Measurements from ENCODE around the gene HPD. TPM values are rescaled to one million over a fixed set of nuclear protein-coding genes. Genes with fewer than 3 reads are reported as not detected.
"Not testable (repeated sequence)": the region's sequence is repeated elsewhere in the genome, so short reads cannot be mapped to it uniquely, and the experiment has no call there.

The HPD gene
- total RNA-seq, 2 experiments from 2014 or later, result not detected

DNA sequence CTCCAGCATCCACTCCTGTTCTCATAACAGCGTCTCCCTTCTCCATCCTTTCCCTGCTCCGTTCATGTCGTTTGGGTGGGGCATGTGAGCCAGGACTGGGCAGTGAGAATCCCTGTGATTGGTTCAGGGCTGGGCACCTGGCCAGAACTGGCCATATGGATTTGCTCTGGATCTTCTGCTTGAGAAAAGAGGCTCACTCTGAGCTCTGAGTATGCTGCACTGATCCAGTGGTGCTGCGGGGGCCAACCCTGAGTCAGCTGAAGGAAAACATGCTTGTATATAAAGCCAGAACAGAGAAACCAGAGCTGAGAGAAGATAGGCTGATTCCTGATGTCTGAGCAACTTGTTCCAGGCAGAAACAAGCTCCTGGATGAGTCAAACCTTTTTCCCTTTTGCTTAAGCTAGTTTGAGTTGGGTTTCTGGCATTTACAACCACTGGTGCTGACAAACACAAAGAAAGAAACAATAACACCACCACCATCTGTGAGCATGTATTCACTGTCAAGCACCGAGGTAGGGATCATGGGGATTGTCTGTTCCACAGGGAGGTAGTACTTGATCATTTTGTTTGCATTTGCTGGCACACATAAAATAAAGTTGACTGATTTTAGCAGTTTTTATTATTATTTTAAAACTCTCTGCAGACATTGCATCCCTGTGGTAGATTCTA, 14.0 kb upstream of the HPD start:
- ChIA-PET POLR2A (no interaction called here), CTCF (no interaction called here)

DNA sequence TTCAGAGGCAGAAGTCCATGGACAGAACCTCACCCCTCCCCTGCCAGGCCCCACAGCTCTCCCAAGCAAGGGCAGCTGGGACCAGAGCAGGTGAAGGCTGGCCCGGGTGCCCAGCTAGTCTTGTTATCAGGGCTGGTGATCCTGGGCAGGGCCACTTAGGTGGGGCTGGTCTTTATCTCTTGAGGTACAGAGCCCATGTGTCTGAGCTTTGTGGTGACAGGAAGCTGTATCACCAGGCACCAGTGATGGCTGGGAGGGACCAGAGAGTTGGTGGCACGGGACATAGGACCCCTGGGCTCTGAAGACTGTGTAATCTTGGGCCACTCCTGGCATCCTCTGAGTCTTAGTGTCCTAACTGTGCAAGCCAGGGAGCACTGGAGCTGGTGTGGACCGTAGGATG, 12.8 kb upstream of the HPD start:
- ChIA-PET POLR2A (no interaction called here), CTCF (no interaction called here)

DNA sequence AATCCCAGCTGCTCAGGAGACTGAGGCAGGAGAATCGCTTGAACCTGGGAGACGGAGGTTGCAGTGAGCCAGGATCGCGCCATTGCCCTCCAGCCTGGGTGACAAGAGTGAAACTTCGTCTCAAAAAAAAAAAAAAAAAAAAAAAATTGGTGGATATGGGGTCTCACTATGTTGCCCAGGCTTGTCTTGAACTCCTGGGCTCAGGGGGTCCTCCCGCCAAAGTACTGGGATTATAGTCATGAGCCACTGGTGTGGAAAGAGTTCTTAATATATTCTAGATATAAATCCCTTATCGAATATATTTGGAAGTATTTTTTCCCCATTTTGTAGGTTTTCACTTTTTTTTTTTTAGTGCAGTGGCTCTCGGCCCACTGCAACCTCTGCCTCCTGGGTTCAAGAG, 10.6 kb upstream of the HPD start:
- POLR2A ChIA-PET, result not testable (repeated sequence)
- CTCF ChIA-PET, result interaction anchor here (1.2 kb wide), 1 partner anchor 57 kb away, joined by 3 read pairs; no protein-coding TSS in a partner anchor

DNA sequence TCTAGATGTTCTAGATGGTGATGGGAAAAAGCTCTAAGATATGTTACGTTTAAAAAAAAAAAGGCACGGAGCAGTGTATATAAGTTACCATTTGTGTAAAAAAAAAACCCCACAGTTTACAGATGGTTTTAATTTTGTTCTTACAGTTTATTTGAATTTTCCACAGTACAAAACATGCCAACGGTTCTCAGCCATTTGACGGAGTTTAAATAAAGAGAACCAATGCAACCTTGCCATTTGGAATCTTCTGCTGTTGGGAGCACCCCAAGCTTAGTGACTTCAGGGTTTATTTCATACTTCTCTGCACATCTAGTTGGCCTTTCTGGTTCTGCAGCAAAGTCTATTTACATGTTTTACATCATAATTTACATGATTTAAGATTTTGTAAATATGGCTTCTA, 7.7 kb upstream of the HPD start:
- CTCF ChIA-PET, result interaction anchor here (0.6 kb wide), 1 partner anchor 241 kb away, joined by 3 read pairs; no protein-coding TSS in a partner anchor
- POLR2A ChIA-PET, result no interaction called here

DNA sequence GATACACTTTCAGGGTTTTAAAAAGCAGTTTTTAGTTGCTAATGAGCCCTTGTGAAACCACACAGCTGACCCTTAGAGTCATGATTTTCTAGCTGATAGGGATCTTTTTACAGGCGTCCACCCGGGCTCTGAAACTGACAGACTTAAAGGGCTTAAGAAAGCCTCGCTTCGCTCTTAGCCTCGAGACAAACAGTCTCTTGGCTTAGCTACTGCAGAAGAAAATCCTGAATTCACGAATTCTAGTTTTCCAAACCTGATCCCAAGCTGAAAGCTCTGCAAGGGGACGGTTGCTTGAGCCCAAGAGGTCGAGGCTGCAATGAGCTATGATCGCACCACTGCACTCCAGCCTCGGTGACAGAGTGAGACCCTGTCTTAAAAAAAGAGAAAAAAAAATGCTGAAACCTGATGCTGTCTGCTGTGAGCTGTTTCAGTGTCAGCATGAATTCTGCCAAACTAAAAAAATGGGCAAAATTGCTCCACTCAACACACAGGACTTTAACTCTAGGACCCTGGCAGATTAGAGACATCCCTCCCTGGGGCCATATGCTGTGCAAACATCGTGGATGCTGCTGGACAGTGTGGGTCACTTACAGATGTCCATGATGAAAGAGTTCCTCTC, 3.1 kb upstream of the HPD start:
- ChIA-PET CTCF (interaction anchor here (0.6 kb wide), 1 partner anchor 19 kb away, joined by 4 read pairs; no protein-coding TSS in a partner anchor), POLR2A (no interaction called here)

DNA sequence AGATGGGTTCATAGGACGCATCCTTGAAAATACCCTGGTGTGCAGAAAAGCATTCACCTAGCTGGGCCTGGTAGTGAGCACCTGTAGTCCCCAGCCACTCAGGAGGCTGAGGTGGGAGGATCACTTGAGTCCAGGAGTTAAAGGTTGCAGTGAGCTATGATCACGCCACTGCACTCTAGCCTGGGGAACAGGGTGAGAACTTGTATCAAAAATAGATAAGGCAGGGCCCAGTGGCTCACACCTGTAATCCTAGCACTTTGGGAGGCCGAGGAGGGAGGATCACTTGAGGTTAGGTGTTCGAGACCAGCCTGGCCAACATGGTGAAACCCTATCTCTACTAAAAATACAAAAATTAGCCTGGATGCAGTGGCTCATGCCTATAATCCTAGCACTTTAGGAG, 2.0 kb upstream of the HPD start:
- CTCF ChIA-PET, POLR2A ChIA-PET: not testable (repeated sequence)

DNA sequence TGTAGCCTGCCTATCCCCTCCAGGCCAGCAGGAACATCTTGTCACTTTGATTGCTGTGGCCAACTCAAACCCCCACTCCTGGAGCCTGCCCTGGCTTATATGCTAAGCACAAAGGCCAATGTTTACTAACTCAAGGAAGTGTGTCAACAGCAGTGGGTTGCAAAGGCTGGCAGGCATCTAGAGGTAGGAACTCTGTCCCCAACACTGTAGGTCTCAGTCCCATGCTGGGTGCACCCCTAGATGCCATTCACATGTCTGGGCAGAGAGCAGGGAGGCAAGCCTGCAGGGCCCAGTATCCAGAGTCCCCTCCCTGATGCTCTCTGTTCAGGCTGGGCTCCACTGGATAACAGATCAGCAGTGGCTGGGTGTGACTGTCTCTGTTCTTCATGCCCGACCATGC, 1.6 kb upstream of the HPD start:
- ChIA-PET CTCF (no interaction called here), POLR2A (no interaction called here)

DNA sequence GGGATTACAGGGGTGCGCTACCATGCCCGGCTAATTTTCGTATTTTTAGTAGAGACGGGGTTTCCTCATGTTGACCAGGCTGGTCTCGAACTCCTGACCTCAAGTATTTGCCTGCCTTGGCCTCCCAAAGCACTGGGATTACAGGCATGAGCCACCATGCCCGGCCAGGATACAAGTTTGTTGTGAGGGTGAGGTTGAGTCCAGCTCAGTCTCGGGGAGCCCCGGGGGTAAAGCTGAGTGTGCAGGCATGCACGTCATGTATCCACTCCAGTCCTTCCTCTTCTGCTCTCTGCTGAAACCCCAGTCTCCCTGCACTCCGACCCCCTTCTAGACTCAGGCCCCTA, 369 bp downstream of the HPD start:
- ChIA-PET POLR2A (no interaction called here), CTCF (interaction anchor here (0.6 kb wide), 1 partner anchor 165 kb away, joined by 3 read pairs; no protein-coding TSS in a partner anchor)

DNA sequence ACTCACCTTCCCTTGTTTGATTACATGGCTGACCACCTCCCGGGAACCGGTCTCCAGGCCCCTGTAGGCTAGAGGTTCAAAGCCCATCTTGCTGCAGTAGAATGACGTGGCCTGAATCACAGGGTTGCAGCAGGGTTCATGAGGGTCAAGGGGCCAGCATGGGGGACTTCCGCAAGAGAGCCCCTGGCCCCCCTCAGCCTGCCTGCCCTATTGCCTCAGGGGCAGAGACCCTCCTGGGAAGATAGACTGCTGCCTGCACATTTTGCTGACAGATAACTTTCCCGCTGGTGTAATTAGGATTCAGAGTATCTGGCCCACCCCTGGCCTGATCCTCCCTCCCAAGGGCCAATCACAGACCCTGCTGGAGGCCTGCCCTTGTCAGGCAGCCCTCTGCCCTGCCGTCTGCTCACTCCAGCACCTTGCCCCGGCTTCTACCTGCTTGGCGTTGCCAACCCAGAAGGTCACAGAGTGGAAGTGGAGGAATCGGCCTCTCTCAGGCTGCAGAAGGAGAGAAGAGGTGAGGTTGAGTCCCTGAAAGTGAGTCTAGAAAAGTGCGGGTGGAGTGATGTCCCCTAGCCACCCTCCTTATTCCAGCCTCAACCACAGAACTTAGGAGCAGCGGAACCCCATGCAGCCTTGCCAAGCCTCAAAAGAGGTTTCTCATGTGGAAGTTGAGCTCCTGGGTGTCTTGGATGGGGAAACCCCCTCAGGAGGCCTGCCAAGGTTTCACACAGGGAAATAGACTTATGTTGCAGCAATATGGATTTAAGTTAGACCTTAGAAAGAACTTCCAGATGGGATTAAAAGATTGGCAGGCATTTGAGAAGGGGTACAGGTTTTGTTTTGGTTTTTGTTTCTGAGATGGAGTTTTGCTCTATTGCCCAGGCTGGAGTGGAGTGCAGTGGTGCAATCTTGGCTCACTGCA, 1.1 kb downstream of the HPD start:
- POLR2A ChIA-PET, result no interaction called here
- CTCF ChIA-PET, result no interaction called here

DNA sequence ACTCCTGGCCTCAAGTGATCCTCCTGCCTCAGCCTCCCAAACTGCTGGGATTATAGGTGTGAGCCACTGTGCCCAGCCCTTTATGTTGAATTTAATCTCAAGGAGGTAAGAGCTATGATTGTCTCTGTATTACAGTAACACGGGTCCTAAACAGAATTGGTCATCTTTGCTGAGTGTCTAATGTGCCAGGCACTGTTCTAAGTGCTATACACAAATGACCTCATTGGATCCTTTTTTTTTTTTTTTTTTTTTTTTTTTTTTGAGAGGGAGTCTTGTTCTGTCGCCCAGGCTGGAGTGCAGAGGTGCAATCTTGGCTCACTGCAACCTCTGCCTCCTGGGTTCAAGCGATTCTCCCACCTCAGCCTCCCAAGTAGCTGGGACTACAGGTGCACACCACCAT, 6.3 kb downstream of the HPD start:
- CTCF ChIA-PET, result interaction anchor here (0.6 to 0.7 kb wide), 3 partner anchors 188 to 420 kb away, joined by 3 to 5 read pairs (median 3); no protein-coding TSS in a partner anchor
- POLR2A ChIA-PET, result not testable (repeated sequence)

DNA sequence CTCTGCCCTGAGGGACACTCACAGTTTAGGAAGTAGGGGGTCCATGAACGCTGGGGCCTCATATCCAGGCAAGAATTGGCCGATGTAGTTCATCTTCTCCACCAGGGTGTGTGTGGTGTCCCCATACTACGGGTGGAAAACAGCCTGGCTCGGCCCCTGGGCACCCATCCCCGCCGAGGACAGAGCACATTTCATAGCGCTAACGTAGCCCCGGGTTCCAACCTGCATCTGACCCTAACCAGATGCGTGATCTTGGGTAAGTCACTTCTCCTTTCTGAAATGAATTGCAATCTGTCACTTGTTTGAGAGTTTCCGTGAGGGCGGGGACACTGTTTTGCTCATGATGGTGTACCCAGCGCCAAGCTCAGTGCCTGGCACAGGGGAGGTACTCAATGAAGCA, 9.0 kb downstream of the HPD start:
- ChIA-PET POLR2A (no interaction called here), CTCF (interaction anchor here (0.7 kb wide), 1 partner anchor 99 kb away, joined by 4 read pairs; no protein-coding TSS in a partner anchor)

DNA sequence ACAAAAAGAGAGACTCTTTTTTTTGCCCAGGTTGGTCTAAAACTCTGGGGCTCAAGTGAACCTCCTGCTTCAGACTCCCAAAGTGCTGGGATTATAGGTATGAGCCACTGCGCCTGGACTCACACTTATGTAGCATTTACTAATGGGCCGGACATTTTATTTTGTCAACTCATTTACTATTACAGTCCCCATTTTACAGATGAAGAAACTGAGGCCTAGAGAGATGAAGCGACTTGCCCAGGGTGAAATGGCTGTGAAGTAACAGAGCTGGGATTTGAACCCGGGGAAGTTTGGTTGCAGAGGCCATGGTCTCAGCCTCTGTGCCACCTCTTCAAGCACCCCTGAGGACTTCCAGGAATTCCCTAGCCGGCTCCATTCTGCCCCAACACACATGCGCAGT, 9.4 kb downstream of the HPD start:
- ChIA-PET POLR2A (no interaction called here), CTCF (no interaction called here)

DNA sequence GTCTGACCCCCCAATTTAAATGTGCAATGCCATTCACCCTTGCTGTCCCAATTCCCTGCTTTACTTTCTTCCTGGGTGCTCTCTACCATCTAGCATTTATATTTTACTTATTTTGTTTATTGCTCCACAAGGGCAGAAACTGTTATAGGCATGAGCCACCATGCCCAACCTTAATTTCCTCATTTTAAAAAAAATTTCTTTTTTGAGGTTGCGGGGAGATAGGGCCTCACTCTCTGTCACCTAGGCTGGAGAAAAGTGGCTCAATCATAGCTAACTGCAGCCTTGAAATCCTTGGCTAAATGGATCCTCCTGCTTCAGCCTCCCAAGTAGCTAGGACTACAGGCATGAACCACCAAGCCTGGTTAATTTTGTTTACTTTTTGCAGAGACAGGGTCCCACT, 13.0 kb downstream of the HPD start:
- ChIA-PET CTCF (no interaction called here), POLR2A (no interaction called here)

DNA sequence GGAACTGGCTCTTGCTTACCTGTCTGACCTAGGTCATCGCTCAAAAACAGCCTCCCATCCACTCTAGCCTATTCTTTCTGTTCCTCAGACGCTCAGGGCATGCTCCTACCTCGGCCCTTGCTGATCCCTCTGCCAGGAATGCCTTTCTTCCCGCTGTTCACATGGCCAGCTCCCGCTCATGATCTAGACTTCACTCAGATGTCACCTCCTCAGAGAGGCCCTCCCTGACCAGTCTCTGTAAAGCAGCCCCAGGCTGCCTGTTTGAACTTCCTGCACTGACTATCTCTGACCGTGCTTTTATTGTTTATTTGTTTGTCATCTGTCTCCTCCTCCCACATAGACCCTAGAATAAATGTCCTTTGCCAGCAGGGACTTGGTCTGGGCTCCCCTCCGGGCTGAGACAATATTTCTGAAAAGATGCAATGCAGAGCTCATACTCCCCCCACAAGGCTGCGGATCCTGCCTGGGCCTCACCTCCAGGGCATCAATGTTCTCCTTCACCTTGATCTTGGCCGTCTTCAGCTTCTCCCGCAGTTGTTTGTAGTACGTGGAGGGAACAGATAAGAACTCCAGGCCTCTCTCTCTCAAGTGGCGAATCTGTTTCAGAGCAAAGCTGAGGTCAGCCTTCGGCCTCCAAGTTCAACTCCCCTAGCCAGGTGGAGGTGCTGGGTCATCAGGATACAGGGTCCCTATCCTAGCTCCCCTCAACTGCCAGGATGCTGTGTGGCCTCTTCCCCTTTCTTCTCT, 15.2 kb downstream of the HPD start:
- ChIA-PET CTCF (interaction anchor here (0.7 to 1.0 kb wide), 3 partner anchors 9 to 621 kb away, joined by 3 to 6 read pairs (median 3); no protein-coding TSS in a partner anchor), POLR2A (no interaction called here)

DNA sequence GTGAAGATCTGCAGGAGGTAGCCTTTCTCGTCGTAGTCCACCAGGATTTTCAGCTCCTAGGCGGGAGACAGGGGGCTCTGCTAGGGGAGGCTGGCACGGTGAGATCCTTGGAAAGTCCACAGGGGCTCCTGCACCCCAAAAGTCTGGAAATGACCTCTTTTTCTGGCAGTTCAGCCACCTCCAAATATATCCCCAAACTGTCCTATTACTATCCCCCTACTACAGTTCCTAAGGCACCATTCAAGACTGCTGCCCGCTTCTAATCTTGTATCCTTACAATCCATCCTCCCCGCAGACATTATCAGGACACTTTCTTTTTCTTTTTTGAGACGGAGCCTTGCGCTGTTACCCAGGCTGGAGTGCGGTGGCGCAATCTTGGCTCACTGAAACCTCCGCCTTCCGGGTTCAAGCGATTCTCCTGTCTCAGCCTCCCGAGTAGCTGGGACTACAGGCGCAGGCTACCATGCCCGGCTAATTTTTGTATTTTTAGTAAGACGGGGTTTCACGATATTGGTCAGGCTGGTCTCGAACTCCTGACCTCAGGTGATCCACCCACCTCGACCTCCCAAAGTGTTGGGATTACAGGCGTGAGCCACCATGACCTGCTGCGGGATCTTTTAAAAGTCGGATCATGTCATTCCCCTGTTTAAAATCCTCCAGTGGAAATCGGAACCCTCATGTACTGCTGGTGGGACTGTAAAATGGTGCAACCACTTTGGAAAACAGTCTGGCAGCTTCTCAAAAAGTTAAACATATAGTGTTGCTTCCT, 18.5 kb downstream of the HPD start:
- POLR2A ChIA-PET, result interaction anchor here (0.6 kb wide), 1 partner anchor 190 kb away, joined by 6 read pairs; no protein-coding TSS in a partner anchor
- CTCF ChIA-PET, result interaction anchor here (0.7 to 1.2 kb wide), 2 partner anchors 10 to 44 kb away, joined by 3 to 4 read pairs; no protein-coding TSS in a partner anchor

DNA sequence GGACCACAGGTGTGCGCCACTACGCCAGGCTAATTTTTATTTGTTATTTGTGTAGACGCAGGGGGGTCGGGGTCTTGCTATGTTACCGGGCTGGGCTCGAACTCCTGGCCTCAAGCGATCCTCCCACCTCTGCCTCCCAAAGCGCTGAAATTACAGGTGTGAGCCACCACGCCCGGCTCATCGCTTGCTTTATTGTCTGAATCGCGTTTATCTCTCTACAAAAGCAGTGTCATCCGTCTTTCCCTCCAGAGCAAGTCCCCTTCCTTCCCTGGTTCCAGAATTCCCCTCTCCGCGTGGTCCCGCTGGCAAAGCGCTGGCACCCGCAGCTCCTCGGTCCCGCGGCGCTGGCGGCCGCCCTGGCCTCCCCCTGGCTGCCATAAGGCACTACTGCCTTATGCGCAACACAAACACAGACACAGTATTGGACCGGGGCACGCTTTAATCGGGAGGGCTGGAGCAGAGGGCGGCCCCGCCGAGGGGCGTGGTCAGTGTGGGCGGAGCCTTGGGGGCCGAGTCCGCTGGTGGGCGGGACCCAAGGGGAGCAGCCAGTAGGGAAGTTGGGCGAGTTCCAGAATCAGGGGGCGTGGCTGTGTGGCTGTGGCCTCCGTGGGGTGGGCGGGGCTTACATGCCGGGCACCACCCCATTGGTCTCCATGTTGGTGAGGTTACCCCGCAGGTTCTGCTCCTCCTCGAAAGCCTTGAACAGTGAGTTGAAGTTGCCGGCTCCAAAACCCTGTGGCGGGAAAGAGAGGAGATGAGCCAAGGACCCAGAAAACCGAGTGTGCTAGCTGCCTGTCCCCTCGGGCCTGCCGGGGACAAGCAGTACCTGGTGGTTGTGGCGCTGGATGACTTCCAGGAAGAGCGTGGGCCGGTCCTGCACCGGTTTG, 19.3 kb downstream of the HPD start:
- POLR2A ChIA-PET, result interaction anchor here (0.5 to 0.9 kb wide), 3 partner anchors 35 to 940 kb away, joined by 3 to 5 read pairs (median 4); no protein-coding TSS in a partner anchor
- CTCF ChIA-PET, result interaction anchor here (0.7 to 3.2 kb wide), 7 partner anchors 10 to 57 kb away, joined by 3 to 30 read pairs (median 4); partner anchors contain the start of gene RHOF

DNA sequence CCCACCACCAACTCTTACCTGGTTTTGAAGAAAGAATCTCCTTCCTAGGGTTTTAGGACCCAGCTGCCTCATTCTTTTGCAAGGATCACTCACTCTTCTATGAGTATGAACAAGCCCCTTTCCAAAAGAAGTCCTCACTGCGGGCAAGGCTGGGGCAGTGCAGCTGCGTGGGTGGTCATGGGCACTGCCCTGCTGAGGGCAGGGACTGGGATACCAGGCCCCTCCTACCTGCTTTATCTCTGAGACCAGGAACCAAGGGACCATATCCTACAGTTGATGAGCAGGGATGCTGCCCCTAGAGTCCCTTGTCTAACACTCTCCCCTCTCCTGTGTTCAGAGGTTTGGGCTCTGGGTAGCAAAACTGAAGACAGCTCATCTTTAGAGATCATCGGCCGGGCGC, 20.5 kb downstream of the HPD start:
- ChIA-PET POLR2A (no interaction called here), CTCF (interaction anchor here (0.6 to 3.2 kb wide), 7 partner anchors 10 to 350 kb away, joined by 3 to 30 read pairs (median 3); partner anchors contain the start of gene RHOF)

DNA sequence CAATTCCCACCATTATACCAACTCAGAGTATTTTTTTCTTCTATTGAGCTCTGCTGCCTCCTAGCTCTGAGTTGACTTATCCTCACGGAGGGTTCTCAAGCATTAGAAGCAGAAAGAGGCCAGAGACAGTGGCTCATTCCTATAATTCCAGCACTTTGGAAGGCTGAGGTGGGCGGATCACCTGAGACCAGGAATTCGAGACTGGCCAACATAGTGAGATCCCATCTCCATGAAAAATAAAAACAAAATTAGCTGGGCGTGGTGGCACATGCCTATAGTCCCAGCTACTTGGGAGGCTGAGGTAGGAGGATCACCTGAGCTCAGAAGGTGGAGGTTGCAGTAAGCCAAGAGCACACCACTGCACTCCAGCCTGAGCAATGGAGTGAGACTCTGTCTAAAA, 21.0 kb downstream of the HPD start:
- ChIA-PET POLR2A (no interaction called here), CTCF (interaction anchor here (0.7 to 3.2 kb wide), 6 partner anchors 10 to 56 kb away, joined by 3 to 30 read pairs (median 3); partner anchors contain the start of gene RHOF)
